GM20431 (cell line): Measurements from ENCODE around the gene RPL36A.

Experiments used
- in situ Hi-C: fragments of 300-500 bp; cut with MseI, MboI; formaldehyde crosslinking; loops from one replicate; pipeline ENCODE4 v1.15.0; 2020; ENCODE audit warnings: low sequenced_read_pairs; ENCODE audit not compliant: unreplicated experiment

The RPL36A gene

GRCh38 chrX:101388604-101389003 is 2.2 kb upstream of the RPL36A start:
- in situ Hi-C loops: no loop called here

- in situ Hi-C loops: no loop called here
Observed at GRCh38 chrX:101391831-101392230, 1.0 kb downstream of the RPL36A start.

- in situ Hi-C loops: no loop called here
Observed at GRCh38 chrX:101393530-101394305, 2.9 kb downstream of the RPL36A start.

- in situ Hi-C loops: no loop called here
Observed at GRCh38 chrX:101394372-101394771, 3.6 kb downstream of the RPL36A start.

GRCh38 chrX:101395789-101396188 is 5.0 kb downstream of the RPL36A start:
- in situ Hi-C loops: no loop called here

GRCh38 chrX:101397779-101398178 is 7.0 kb downstream of the RPL36A start:
- in situ Hi-C loops: no loop called here

- in situ Hi-C loops: no loop called here
Observed at GRCh38 chrX:101398694-101399093, 7.9 kb downstream of the RPL36A start.

- in situ Hi-C loops: no loop called here
Observed at GRCh38 chrX:101399825-101400224, 9.0 kb downstream of the RPL36A start.

- in situ Hi-C loops: no loop called here
Observed at GRCh38 chrX:101407167-101407747, 16.4 kb downstream of the RPL36A start.

GRCh38 chrX:101407748-101408531 is 17.1 kb downstream of the RPL36A start, which contains the start of the genes GLA and HNRNPH2:
TSS of gene GLA (minus strand) at chrX:101407925. CDS start at chrX:101407903, 22 bp downstream.
TSS of gene HNRNPH2 (plus strand) at chrX:101408222. CDS start at chrX:101411989, 3,767 bp downstream.
- in situ Hi-C loops: no loop called here

GRCh38 chrX:101408532-101408841 is 17.7 kb downstream of the RPL36A start:
- in situ Hi-C loops: no loop called here

GRCh38 chrX:101409043-101409442 is 18.2 kb downstream of the RPL36A start:
- in situ Hi-C loops: no loop called here

GRCh38 chrX:101410461-101410860 is 19.6 kb downstream of the RPL36A start:
- in situ Hi-C loops: no loop called here

- in situ Hi-C loops: no loop called here
Observed at GRCh38 chrX:101411984-101412383, 21.2 kb downstream of the RPL36A start.

- in situ Hi-C loops: no loop called here
Observed at GRCh38 chrX:101415180-101416145, 24.7 kb downstream of the RPL36A start.

- in situ Hi-C loops: no loop called here
Observed at GRCh38 chrX:101416691-101417090, 25.9 kb downstream of the RPL36A start.

- in situ Hi-C loops: no loop called here
Observed at GRCh38 chrX:101417190-101417589, 26.4 kb downstream of the RPL36A start.

GRCh38 chrX:101417981-101418841 is 27.4 kb downstream of the RPL36A start:
- in situ Hi-C loops: no loop called here

GRCh38 chrX:101419489-101419888 is 28.7 kb downstream of the RPL36A start:
- in situ Hi-C loops: no loop called here
